K562 (cell line): ENCODE measurements around the gene CPLX3. TPM values are rescaled to one million over a fixed set of nuclear protein-coding genes. Genes with fewer than 3 reads are reported as not detected.

Experiments
- HDAC2 ChIP-seq: fragments of 450-650 bp; IDR thresholded peaks from 2 replicates; pipeline ENCODE4 v1.6.1; 2016; ENCODE audit warnings: mild to moderate bottlenecking
- HMGXB4 ChIP-seq: sonication (generic); formaldehyde crosslinking; IDR thresholded peaks from 2 replicates; pipeline ENCODE4 v1.8.1; 2023; ENCODE audit warnings: mild to moderate bottlenecking, missing genetic modification reagents
- LEF1 ChIP-seq: fragments of 450-650 bp; IDR thresholded peaks from 2 replicates; pipeline ENCODE4 v1.6.1; 2016; ENCODE audit warnings: mild to moderate bottlenecking
- NR2C2 ChIP-seq, 2 experiments: fragments of 200-800 bp in 1 of 2; sonication (Bioruptor generic) in 1 of 2; sonication (generic) in 1 of 2; formaldehyde crosslinking in 1 of 2; IDR thresholded peaks; 2 replicates each; pipeline versions ENCODE4 v1.6.1 to v1.8.0; 2016 to 2022; ENCODE audit warnings: mild to moderate bottlenecking in 1 of 2, missing compliant biosample characterization in 1 of 2, missing genetic modification characterization in 1 of 2, missing genetic modification reagents in 1 of 2
- PCBP1 ChIP-seq: fragments of 200-400 bp; formaldehyde crosslinking; IDR thresholded peaks from 2 replicates; pipeline ENCODE4 v1.6.1; 2018; ENCODE audit warnings: mild to moderate bottlenecking, low read depth, low read length; ENCODE audit not compliant: poor library complexity, severe bottlenecking
- RERE ChIP-seq: sonication (generic); formaldehyde crosslinking; IDR thresholded peaks from 2 replicates; pipeline ENCODE4 v1.8.0; 2023; ENCODE audit warnings: missing genetic modification reagents, mild to moderate bottlenecking, borderline replicate concordance
- SETDB1 ChIP-seq: IDR thresholded peaks from one replicate; pipeline ENCODE4 v1.6.1; 2012; ENCODE audit warnings: low read length, control low read depth, inconsistent platforms
- SIX5 ChIP-seq, 2 experiments: IDR thresholded peaks; 2 replicates each; pipeline ENCODE4 v1.6.1; 2011; ENCODE audit warnings: low read length in 2 of 2, borderline replicate concordance in 1 of 2, low read depth in 1 of 2, mild to moderate bottlenecking in 1 of 2, moderate library complexity in 1 of 2; ENCODE audit not compliant: insufficient read depth in 1 of 2
- ZNF175 ChIP-seq: fragments of 200-800 bp; sonication (Bioruptor generic); IDR thresholded peaks from 2 replicates; pipeline ENCODE4 v1.6.1; 2016; ENCODE audit warnings: low read depth, mild to moderate bottlenecking, missing genetic modification characterization, missing compliant biosample characterization
- ZNF311 ChIP-seq: fragments of 250-450 bp; sonication (Bioruptor Pico); IDR thresholded peaks from 2 replicates; pipeline ENCODE4 v1.4.0; 2020; ENCODE audit warnings: mild to moderate bottlenecking, moderate library complexity
- ZNF592 ChIP-seq: fragments of 450-650 bp; IDR thresholded peaks from 2 replicates; pipeline ENCODE4 v1.6.1; 2017; ENCODE audit warnings: antibody characterized with exemption, mild to moderate bottlenecking
- polyA plus RNA-seq, 8 experiments: library from polyadenylated mRNA; depleted of rRNA in 4 of 8; stranded (reverse) in 5 of 8; unstranded in 3 of 8; fragments of >200 nt; fragmentation: Nextera tagmentation in 2 of 8; fragmentation: Illumina TruSeq in 1 of 8; extraction: Ambion mirVana in 2 of 8; extraction: Trizol in 1 of 8; gene quantifications; 2 replicates each; pipeline versions ENCODE4 v1.2.1 to v1.2.3, GENCODE V29; 2011 to 2014; ENCODE audit warnings: inconsistent platforms in 1 of 8, missing spikeins in 1 of 8
- total RNA-seq, 7 experiments: library from RNA; depleted of rRNA in 6 of 7; stranded (reverse); fragments of >200 nt in 6 of 7; fragmentation: Illumina TruSeq in 2 of 7; extraction: Trizol in 2 of 7; gene quantifications; 2 replicates each; pipeline versions ENCODE4 v1.2.1 to v1.2.3, GENCODE V29; 2011 to 2021; ENCODE audit warnings: low replicate concordance in 1 of 7

The CPLX3 gene
- total and polyA plus RNA-seq, 9 of the 15 experiments (the other 6 are each of a cell fraction or from before 2014, with no cell fraction given) = not detected

GRCh38 chr15:74842581-74843444 is 16.4 kb downstream of the CPLX3 start, which contains the start of gene ULK3 (continued):
- TF ChIP-seq RERE (CRISPR knock-in tag) = no peak
- TF ChIP-seq HMGXB4 = peak; percentile 86
- no peak for TF ChIP-seq SIX5 (IDR thresholded peaks at IDR 0.05; ENCODE audit: borderline replicate concordance in 1 of 2, insufficient read depth in 1 of 2, low read depth in 1 of 2, low read length in 2 of 2)
- peak; percentile 84 for TF ChIP-seq ZNF592
- TF ChIP-seq NR2C2 (CRISPR knock-in tag; IDR thresholded peaks at IDR 0.05) = peak; percentile 55; the same call in 1 of the 2 replicates
- peak; percentile 71 for TF ChIP-seq NR2C2 (tag; IDR thresholded peaks at IDR 0.05)
- no peak for TF ChIP-seq PCBP1
- TF ChIP-seq LEF1 = no peak
- no peak for TF ChIP-seq ZNF311 (CRISPR knock-in tag)
- TF ChIP-seq ZNF175 = peak; percentile 69; the same call in 1 of the 2 replicates
- no peak for TF ChIP-seq HDAC2
- TF ChIP-seq SETDB1 = no peak
